ENCODE results near the gene MANBA.
A peak's percentile ranks its signal among the peaks of the same experiment; 100 is the strongest.
"Not testable (repeated sequence)": the region's sequence is repeated elsewhere in the genome, so short reads cannot be mapped to it uniquely, and the experiment has no call there.

Gene MANBA

GRCh38 chr4:102761296-102761701 is 531 bp upstream of the MANBA start:
- DNase-seq: no peak

- peak; percentile 23 for DNase-seq
These were observed 730 bp downstream of the MANBA start for GRCh38 chr4:102759831-102760644.

- DNase-seq: no peak
These were observed 2.3 kb downstream of the MANBA start for GRCh38 chr4:102758241-102759160.

- DNase-seq: no peak
These were observed 3.1 kb downstream of the MANBA start for GRCh38 chr4:102757681-102758080.

- no peak for DNase-seq
These were observed 6.7 kb downstream of the MANBA start for GRCh38 chr4:102754044-102754443.

GRCh38 chr4:102751941-102752340 is 8.8 kb downstream of the MANBA start:
- DNase-seq: no peak

- not testable (repeated sequence) for DNase-seq
These were observed 17.4 kb downstream of the MANBA start for GRCh38 chr4:102743352-102743751.

- DNase-seq: not testable (repeated sequence)
These were observed 22.0 kb downstream of the MANBA start for GRCh38 chr4:102738802-102739201.

GRCh38 chr4:102736636-102737549 is 23.9 kb downstream of the MANBA start:
- DNase-seq: no peak

GRCh38 chr4:102735582-102735981 is 25.2 kb downstream of the MANBA start:
- no peak for DNase-seq

- no peak for DNase-seq
These were observed 26.0 kb downstream of the MANBA start for GRCh38 chr4:102734591-102735385.

- DNase-seq: no peak
These were observed 26.7 kb downstream of the MANBA start for GRCh38 chr4:102734116-102734515.

GRCh38 chr4:102733084-102733483 is 27.7 kb downstream of the MANBA start:
- no peak for DNase-seq

GRCh38 chr4:102732678-102733077 is 28.1 kb downstream of the MANBA start:
- no peak for DNase-seq

GRCh38 chr4:102730968-102731533 is 29.7 kb downstream of the MANBA start:
- no peak for DNase-seq

GRCh38 chr4:102729486-102729885 is 31.3 kb downstream of the MANBA start:
- DNase-seq: not testable (repeated sequence)

GRCh38 chr4:102726919-102727318 is 33.8 kb downstream of the MANBA start:
- not testable (repeated sequence) for DNase-seq

- DNase-seq: no peak
These were observed 34.7 kb downstream of the MANBA start for GRCh38 chr4:102726068-102726467.

GRCh38 chr4:102725229-102725628 is 35.5 kb downstream of the MANBA start:
- DNase-seq: no peak

- DNase-seq: no peak
These were observed 37.3 kb downstream of the MANBA start for GRCh38 chr4:102723511-102723910.

GRCh38 chr4:102722740-102723139 is 38.0 kb downstream of the MANBA start:
- no peak for DNase-seq
